Stimulated activated naive CD4-positive, alpha-beta T cell treated with Interleukin-2 at 50 U/mL for 16 hours (primary cell): ENCODE measurements around the gene FOLH1.
"Not testable (repeated sequence)": the region's sequence is repeated elsewhere in the genome, so short reads cannot be mapped to it uniquely, and the experiment has no call there.

ENCODE experiments used
- DNase-seq: peaks from one replicate; lab custom pipeline; 2025; lab: John Stamatoyannopoulos, UW

Gene FOLH1

DNA sequence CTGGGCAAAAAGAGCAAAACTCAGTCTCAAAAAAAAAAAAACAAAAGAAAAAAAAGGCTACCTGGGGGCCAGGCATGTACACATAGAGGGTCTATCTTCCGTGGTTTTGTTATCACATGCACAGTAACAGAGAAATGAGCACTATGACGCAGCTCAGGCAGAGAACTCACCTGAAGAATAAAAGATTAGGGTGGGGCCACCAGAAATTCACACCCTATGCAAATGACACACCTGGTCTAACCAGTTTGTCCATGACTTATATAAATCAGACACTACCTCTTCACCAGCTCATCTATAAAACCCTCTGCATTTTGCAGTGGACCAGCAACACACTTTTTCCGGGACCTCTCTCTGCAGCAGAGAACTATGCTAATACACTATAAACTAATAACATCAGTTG, 30.5 kb downstream of the FOLH1 start:
- not testable (repeated sequence) for DNase-seq

GRCh38 chr11:49175378-49175777, 33.0 kb downstream of the FOLH1 start:
- not testable (repeated sequence) for DNase-seq

DNA sequence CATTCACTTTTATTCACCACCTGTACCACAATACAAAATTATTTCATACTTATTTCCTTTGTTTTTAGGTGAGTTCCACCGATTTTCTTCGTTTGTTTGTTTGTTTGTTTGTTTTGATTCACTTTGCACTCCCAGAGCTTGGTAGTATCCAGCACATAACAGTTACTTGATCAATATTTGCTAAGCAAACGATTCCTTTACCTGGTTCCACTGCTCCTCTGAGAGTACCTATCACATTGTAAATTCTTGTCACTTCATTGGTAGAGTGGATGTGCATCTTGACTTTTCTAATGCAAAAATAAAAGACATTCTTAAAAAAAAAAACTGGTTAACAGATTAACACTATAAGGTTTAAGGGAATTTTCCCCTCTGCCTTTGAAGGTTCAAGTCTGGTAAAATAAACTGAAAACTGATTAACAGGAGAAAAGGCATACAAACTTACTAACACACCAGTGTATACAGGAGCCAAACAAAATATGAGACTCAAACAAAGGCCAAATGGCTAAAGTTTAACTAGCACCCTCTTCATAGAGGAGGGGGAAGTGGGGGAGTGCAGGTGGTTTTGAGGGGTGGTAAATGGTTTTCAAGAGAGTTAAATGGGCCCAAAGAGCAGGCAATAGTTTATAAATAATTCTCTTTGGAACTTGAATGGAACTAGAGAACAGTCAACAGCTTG, 33.6 kb downstream of the FOLH1 start:
- not testable (repeated sequence) for DNase-seq

- DNase-seq = not testable (repeated sequence)
Measured at GRCh38 chr11:49171613-49172012, 36.8 kb downstream of the FOLH1 start.

- not testable (repeated sequence) for DNase-seq
Measured at GRCh38 chr11:49169579-49169978, 38.8 kb downstream of the FOLH1 start.

DNA sequence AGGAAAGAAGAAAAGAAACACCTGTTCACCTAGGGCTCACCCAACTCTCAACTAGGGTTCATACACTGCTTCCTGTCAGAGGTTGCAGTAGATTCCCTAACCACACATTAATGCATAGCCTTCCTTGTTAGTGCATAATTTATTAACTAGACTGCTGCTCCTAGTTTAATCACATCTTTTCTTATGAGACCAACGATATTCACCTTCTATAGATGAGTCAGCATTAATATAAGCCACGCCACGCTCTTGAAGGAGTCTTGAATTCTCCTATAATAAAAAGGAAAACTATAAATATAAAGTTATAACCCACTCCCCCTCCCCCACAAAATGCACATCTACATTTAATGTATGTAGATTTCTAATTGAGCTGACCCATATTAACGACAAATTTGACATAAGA, 39.4 kb downstream of the FOLH1 start:
- DNase-seq = not testable (repeated sequence)

DNA sequence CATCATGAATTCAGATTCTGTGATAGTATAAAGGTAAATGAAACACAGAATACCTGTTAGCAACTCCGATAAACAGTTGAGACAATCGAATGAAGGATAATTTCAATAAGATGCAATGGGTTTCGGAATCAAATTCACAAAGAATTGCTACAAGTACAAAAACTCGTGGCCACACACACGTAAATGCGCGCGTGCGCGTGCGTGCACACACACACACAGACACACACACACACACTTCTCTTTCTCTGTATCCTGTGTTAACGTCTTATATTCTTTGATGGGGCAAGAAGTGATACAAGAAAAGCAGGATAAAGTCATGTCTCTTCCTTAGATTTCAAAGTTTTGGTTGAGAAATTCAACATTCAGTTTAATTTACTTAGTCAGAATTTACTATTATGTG, 57.2 kb downstream of the FOLH1 start:
- DNase-seq = no peak

- DNase-seq = not testable (repeated sequence)
Measured at GRCh38 chr11:49102356-49102755, 106.0 kb downstream of the FOLH1 start.
